Mesenchymal stem cell (in vitro differentiated cells and primary cell): ENCODE data around the gene GUCA2A.

Source experiments
- DNase-seq: peaks from one replicate; pipeline ENCODE4 v3.0.0-alpha.2; 2013
- H2AFZ ChIP-seq: one replicate; pipeline ENCODE4 v1.6.1; 2013; ENCODE audit warnings: low read depth, mild to moderate bottlenecking, control low read depth, inconsistent platforms, low read length, moderate library complexity
- H2AK5ac ChIP-seq: 2 replicates; pipeline ENCODE4 v1.6.1; 2013; ENCODE audit warnings: low read length, moderate library complexity, mild to moderate bottlenecking, inconsistent platforms; ENCODE audit not compliant: severe bottlenecking
- H2BK120ac ChIP-seq: one replicate; pipeline ENCODE4 v1.6.1; 2013; ENCODE audit warnings: low read depth, mild to moderate bottlenecking, inconsistent platforms, low read length, moderate library complexity
- H2BK12ac ChIP-seq, 2 experiments: one replicate each; pipeline ENCODE4 v1.6.1; 2013; ENCODE audit warnings: inconsistent platforms in 2 of 2, low read length in 2 of 2, mild to moderate bottlenecking in 2 of 2, moderate library complexity in 2 of 2, control low read depth in 1 of 2
- H2BK15ac ChIP-seq: one replicate; pipeline ENCODE4 v1.6.1; 2013; ENCODE audit warnings: mild to moderate bottlenecking, low read depth, inconsistent platforms; ENCODE audit not compliant: poor library complexity, severe bottlenecking
- H2BK5ac ChIP-seq: 2 replicates; pipeline ENCODE4 v1.6.1; 2013; ENCODE audit warnings: low read depth, mild to moderate bottlenecking, low read length, control low read depth, inconsistent platforms; ENCODE audit not compliant: poor library complexity, severe bottlenecking
- H3K14ac ChIP-seq, 2 experiments: one replicate each; pipeline ENCODE4 v1.6.1; 2013; ENCODE audit warnings: inconsistent platforms in 2 of 2, low read length in 2 of 2, control low read depth in 1 of 2, mild to moderate bottlenecking in 1 of 2, moderate library complexity in 1 of 2
- H3K18ac ChIP-seq, 2 experiments: one replicate each; pipeline ENCODE4 v1.6.1; 2013; ENCODE audit warnings: inconsistent platforms in 2 of 2, low read length in 2 of 2, control low read depth in 1 of 2, low read depth in 1 of 2, mild to moderate bottlenecking in 1 of 2
- H3K23ac ChIP-seq, 2 experiments: one replicate each; pipeline ENCODE4 v1.6.1; 2013; ENCODE audit warnings: inconsistent platforms in 2 of 2, low read length in 2 of 2, mild to moderate bottlenecking in 2 of 2, moderate library complexity in 2 of 2, control low read depth in 1 of 2
- H3K27ac ChIP-seq: 2 replicates; pipeline ENCODE4 v1.5.1; 2013; ENCODE audit warnings: mild to moderate bottlenecking, moderate library complexity, low read length, control low read depth, inconsistent platforms; ENCODE audit not compliant: poor library complexity, severe bottlenecking
- H3K27me3 ChIP-seq, 2 experiments: 2 replicates each; pipeline versions ENCODE4 v1.6.1 to v1.7.0; 2013; ENCODE audit warnings: low read length in 2 of 2, mild to moderate bottlenecking in 2 of 2, moderate library complexity in 2 of 2, control low read depth in 1 of 2, inconsistent platforms in 1 of 2; ENCODE audit not compliant: control insufficient read depth in 1 of 2, insufficient read depth in 1 of 2
- H3K36me3 ChIP-seq, 2 experiments: 2 replicates each; pipeline versions ENCODE4 v1.6.1 to v1.7.0; 2013; ENCODE audit warnings: low read length in 2 of 2, control low read depth in 1 of 2, inconsistent platforms in 1 of 2, low read depth in 1 of 2, mild to moderate bottlenecking in 1 of 2; ENCODE audit not compliant: insufficient read depth in 2 of 2, control insufficient read depth in 1 of 2
- H3K4ac ChIP-seq, 2 experiments: one replicate each; pipeline ENCODE4 v1.6.1; 2013; ENCODE audit warnings: inconsistent platforms in 2 of 2, low read length in 2 of 2, mild to moderate bottlenecking in 2 of 2, moderate library complexity in 2 of 2, control low read depth in 1 of 2, low read depth in 1 of 2
- H3K4me1 ChIP-seq: 2 replicates; pipeline ENCODE4 v1.6.1; 2013; ENCODE audit warnings: low read depth, low read length, control low read depth; ENCODE audit not compliant: control insufficient read depth, insufficient read depth
- H3K4me2 ChIP-seq: 2 replicates; pipeline ENCODE4 v1.6.1; 2013; ENCODE audit warnings: low read length, mild to moderate bottlenecking, inconsistent platforms; ENCODE audit not compliant: poor library complexity, severe bottlenecking
- H3K4me3 ChIP-seq, 2 experiments: 2 replicates each; pipeline versions ENCODE4 v1.5.1 to v1.7.0; 2013; ENCODE audit warnings: low read length in 2 of 2, mild to moderate bottlenecking in 2 of 2, control low read depth in 1 of 2, low read depth in 1 of 2; ENCODE audit not compliant: insufficient read depth in 1 of 2
- H3K79me1 ChIP-seq: replicated peaks from 2 replicates; pipeline ENCODE4 v1.6.1; 2013; ENCODE audit warnings: mild to moderate bottlenecking, control low read depth, low read length, inconsistent platforms; ENCODE audit not compliant: poor library complexity, severe bottlenecking
- H3K9ac ChIP-seq: 2 replicates; pipeline ENCODE4 v1.7.0; 2013; ENCODE audit warnings: mild to moderate bottlenecking, low read length, moderate library complexity
- H3K9me3 ChIP-seq: 2 replicates; pipeline ENCODE4 v1.7.0; 2013; ENCODE audit warnings: mild to moderate bottlenecking, low read length; ENCODE audit not compliant: control insufficient read depth
- H4K8ac ChIP-seq: one replicate; pipeline ENCODE4 v1.6.1; 2013; ENCODE audit warnings: inconsistent platforms, mild to moderate bottlenecking, low read length, moderate library complexity
- H4K91ac ChIP-seq: one replicate; pipeline ENCODE4 v1.6.1; 2013; ENCODE audit warnings: mild to moderate bottlenecking, low read length, inconsistent platforms
- WGBS: methylation state at CpG from one replicate; pipeline ENCODE4 v1.1.7; 2013; ENCODE audit warnings: mixed read lengths; 5-methylcytosine and 5-hydroxymethylcytosine counted together

Gene GUCA2A

GRCh38 chr1:42198251-42198650, 33.7 kb upstream of the GUCA2A start:
- Histone ChIP-seq H3K9me3 (peaks cover 4% of the 10 kb centered on the region), H3K4me2 (no peak overlapping the region), H3K27me3 (no peaks in the 10 kb centered on the region), H2AK5ac (no peak overlapping the region), H4K8ac (no peak overlapping the region), H2AFZ (no peak overlapping the region), H3K27ac (no peak overlapping the region), H3K4ac (no peak overlapping the region), H3K79me1 (peaks cover 12% of the 10 kb centered on the region), H2BK12ac (no peak overlapping the region), H4K91ac (no peak overlapping the region), H3K23ac (no peak overlapping the region), H2BK5ac (no peak overlapping the region), H3K36me3 (peaks cover 4 to 74% of the 10 kb centered on the region in 2 experiments), H3K14ac (no peak overlapping the region), H3K18ac (no peak overlapping the region), H3K4me1 (no peaks in the 10 kb centered on the region), H3K9ac (no peak overlapping the region), H2BK15ac (no peak overlapping the region), H2BK120ac (no peak overlapping the region), H3K4me3 (no peak overlapping the region)
- WGBS: 95% methylated on average over 4 of the region's 5 CpGs
- no peak for DNase-seq

- H3K36me3 ChIP-seq: peaks cover 9 to 74% of the 10 kb centered on the region in 2 experiments
- no peak overlapping the region for H4K91ac ChIP-seq
- no peak overlapping the region for H3K27ac ChIP-seq
- no peak overlapping the region for H3K23ac ChIP-seq
- no peak overlapping the region for H2BK15ac ChIP-seq
- no peak overlapping the region for H3K18ac ChIP-seq
- no peak overlapping the region for H3K4me2 ChIP-seq
- H2BK120ac ChIP-seq: no peak overlapping the region
- H3K4me3 ChIP-seq: no peak overlapping the region
- no peak overlapping the region for H3K9ac ChIP-seq
- no peak overlapping the region for H2BK12ac ChIP-seq
- H2AK5ac ChIP-seq: no peak overlapping the region
- no peaks in the 10 kb centered on the region for H3K9me3 ChIP-seq
- no peak overlapping the region for H3K4ac ChIP-seq
- no peak overlapping the region for H3K14ac ChIP-seq
- H3K27me3 ChIP-seq: no peaks in the 10 kb centered on the region
- WGBS: 97% methylated on average over 2 of the region's 3 CpGs
- H2BK5ac ChIP-seq: no peak overlapping the region
- no peak overlapping the region for H4K8ac ChIP-seq
- H3K4me1 ChIP-seq: no peaks in the 10 kb centered on the region
- peaks cover 19% of the 10 kb centered on the region for H3K79me1 ChIP-seq
- H2AFZ ChIP-seq: no peak overlapping the region
- no peak for DNase-seq
Measured at GRCh38 chr1:42195841-42196240, 31.3 kb upstream of the GUCA2A start.

GRCh38 chr1:42192106-42192505, 27.6 kb upstream of the GUCA2A start:
- no peak overlapping the region for H3K23ac ChIP-seq
- no peak overlapping the region for H3K14ac ChIP-seq
- 98% methylated on average over 4 of the region's 4 CpGs for WGBS
- no peak overlapping the region for H2AFZ ChIP-seq
- no peak overlapping the region for H3K27ac ChIP-seq
- no peak overlapping the region for H3K4me3 ChIP-seq
- no peak overlapping the region for H2BK15ac ChIP-seq
- no peak overlapping the region for H3K9ac ChIP-seq
- H2AK5ac ChIP-seq: no peak overlapping the region
- no peak overlapping the region for H3K18ac ChIP-seq
- no peak overlapping the region for H2BK5ac ChIP-seq
- no peaks in the 10 kb centered on the region for H3K27me3 ChIP-seq
- peaks cover 9 to 86% of the 10 kb centered on the region in 2 experiments for H3K36me3 ChIP-seq
- H2BK120ac ChIP-seq: no peak overlapping the region
- H4K8ac ChIP-seq: no peak overlapping the region
- no peak for DNase-seq
- no peak overlapping the region for H2BK12ac ChIP-seq
- no peak overlapping the region for H3K4me2 ChIP-seq
- no peak overlapping the region for H4K91ac ChIP-seq
- no peak overlapping the region for H3K4ac ChIP-seq
- peaks cover 16% of the 10 kb centered on the region for H3K79me1 ChIP-seq
- no peaks in the 10 kb centered on the region for H3K9me3 ChIP-seq
- no peaks in the 10 kb centered on the region for H3K4me1 ChIP-seq

DNA sequence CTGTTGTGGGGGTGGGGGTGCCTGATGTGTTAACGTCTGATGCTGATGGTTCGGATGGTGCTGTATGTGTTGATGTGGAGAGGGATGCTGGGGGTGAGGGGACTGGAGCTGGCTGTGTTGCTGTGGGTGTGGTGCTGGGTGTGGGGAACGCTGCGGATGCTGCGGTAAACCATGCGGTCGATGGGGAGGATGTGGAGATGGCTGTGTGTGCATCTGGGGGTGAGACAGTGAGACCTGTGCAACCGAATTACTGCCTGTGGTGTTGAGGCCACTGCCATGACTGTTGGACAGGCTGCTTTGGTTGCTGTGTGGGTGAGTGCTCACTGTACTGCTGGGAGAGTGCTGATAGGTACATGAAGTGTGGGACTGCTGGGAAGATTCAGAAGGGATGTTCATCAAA, 26.8 kb upstream of the GUCA2A start:
- Histone ChIP-seq H3K18ac (no peak overlapping the region), H3K27me3 (no peaks in the 10 kb centered on the region), H3K4me2 (no peak overlapping the region), H3K4ac (no peak overlapping the region), H3K23ac (no peak overlapping the region), H2BK120ac (no peak overlapping the region), H3K9me3 (no peaks in the 10 kb centered on the region), H3K4me3 (no peak overlapping the region), H3K9ac (no peak overlapping the region), H2AFZ (no peak overlapping the region), H3K27ac (no peak overlapping the region), H2BK12ac (no peak overlapping the region), H2BK15ac (no peak overlapping the region), H4K8ac (no peak overlapping the region), H3K79me1 (peaks cover 14% of the 10 kb centered on the region), H3K36me3 (peaks cover 7 to 80% of the 10 kb centered on the region in 2 experiments), H3K14ac (no peak overlapping the region), H2AK5ac (no peak overlapping the region), H2BK5ac (no peak overlapping the region), H4K91ac (peak overlapping the region; percentile 25), H3K4me1 (peaks cover 2% of the 10 kb centered on the region)
- WGBS: 99% methylated on average over 8 of the region's 8 CpGs
- DNase-seq: no peak
